Fibroblast of lung (primary cell): ENCODE results near the gene SPIRE1. TPM values are rescaled to one million over a fixed set of nuclear protein-coding genes. Genes with fewer than 3 reads are reported as not detected.

Source experiments
- DNase-seq, 2 donors: peaks; one replicate each; pipeline versions ENCODE4 v3.0.0 to v3.0.0-alpha.2; 2010; ENCODE audit warnings: low read depth in 2 of 2
- H2AFZ ChIP-seq: 2 replicates; pipeline ENCODE4 v1.5.1; 2012; ENCODE audit warnings: low read length, control low read depth, inconsistent platforms
- H3K27ac ChIP-seq: 2 replicates; pipeline ENCODE4 v1.5.1; 2011; ENCODE audit warnings: low read length, control low read depth; ENCODE audit not compliant: insufficient read depth
- H3K27me3 ChIP-seq: 2 replicates; pipeline ENCODE4 v1.5.1; 2011; ENCODE audit warnings: mild to moderate bottlenecking, low read length; ENCODE audit not compliant: control insufficient read depth, insufficient read depth
- H3K36me3 ChIP-seq: 2 replicates; pipeline ENCODE4 v1.5.1; 2011; ENCODE audit warnings: low read length; ENCODE audit not compliant: control insufficient read depth, insufficient read depth
- H3K4me1 ChIP-seq: 2 replicates; pipeline ENCODE4 v1.5.1; 2011; ENCODE audit warnings: low read length; ENCODE audit not compliant: control insufficient read depth, insufficient read depth; ENCODE audit errors: extremely low read depth
- H3K4me2 ChIP-seq: 2 replicates; pipeline ENCODE4 v1.5.1; 2011; ENCODE audit warnings: low read length, control low read depth; ENCODE audit not compliant: insufficient read depth; ENCODE audit errors: extremely low read depth
- H3K4me3 ChIP-seq, 4 experiments: fragments of 200-600 bp in 1 of 4; sonication (generic) in 1 of 4; replicated peaks in 1 of 4; 2 replicates each; pipeline ENCODE4 v1.5.1; 2011 to 2016; ENCODE audit warnings: low read length in 4 of 4, low read depth in 3 of 4, mild to moderate bottlenecking in 3 of 4, control low read depth in 2 of 4, inconsistent platforms in 1 of 4, mixed read lengths in 1 of 4; ENCODE audit not compliant: insufficient read depth in 1 of 4; ENCODE audit errors: control extremely low read depth in 1 of 4
- H3K79me2 ChIP-seq: 2 replicates; pipeline ENCODE4 v1.5.1; 2012; ENCODE audit warnings: mild to moderate bottlenecking, low read length, inconsistent platforms; ENCODE audit not compliant: control insufficient read depth, insufficient read depth
- H3K9ac ChIP-seq: 2 replicates; pipeline ENCODE4 v1.5.1; 2011; ENCODE audit warnings: mild to moderate bottlenecking, low read length, control low read depth; ENCODE audit not compliant: insufficient read depth
- H3K9me3 ChIP-seq: 2 replicates; pipeline ENCODE4 v1.5.1; 2012; ENCODE audit warnings: low read depth, low read length; ENCODE audit not compliant: control insufficient read depth, insufficient read depth
- H4K20me1 ChIP-seq: 2 replicates; pipeline ENCODE4 v1.5.1; 2011; ENCODE audit warnings: low read length; ENCODE audit not compliant: control insufficient read depth, insufficient read depth; ENCODE audit errors: extremely low read depth
- EZH2 ChIP-seq: IDR thresholded peaks from 2 replicates; pipeline ENCODE4 v1.5.1; 2012; ENCODE audit warnings: low read length, control low read depth, mild to moderate bottlenecking; ENCODE audit errors: missing control alignments
- polyA plus RNA-seq, 2 donors: library from polyadenylated mRNA; depleted of rRNA in 1 of 2; stranded (reverse) in 1 of 2; unstranded in 1 of 2; fragments of >200 nt; gene quantifications; 2 replicates each; pipeline ENCODE4 v1.2.1, GENCODE V29; 2011 to 2012; ENCODE audit warnings: missing spikeins in 1 of 2
- total RNA-seq: library from RNA; depleted of rRNA; stranded (reverse); fragments of >200 nt; gene quantifications from 2 replicates; pipeline ENCODE4 v1.2.1, GENCODE V29; 2014
- TF ChIP-seq, protein P1 (sequence below), 2 donors: IDR thresholded peaks in 1 of 2; conservative IDR thresholded peaks in 1 of 2; 1 replicate in 1 of 2; 2 replicates in 1 of 2; pipeline ENCODE4 v1.5.1; 2011 to 2012; ENCODE audit warnings: low read length in 2 of 2, control low read depth in 1 of 2, inconsistent platforms in 1 of 2, low read depth in 1 of 2, mild to moderate bottlenecking in 1 of 2

Gene SPIRE1
- total and polyA plus RNA-seq, 2 donors (not counting 1 experiment from before 2014, with no cell fraction given): 19.0 to 31.0 TPM

DNA sequence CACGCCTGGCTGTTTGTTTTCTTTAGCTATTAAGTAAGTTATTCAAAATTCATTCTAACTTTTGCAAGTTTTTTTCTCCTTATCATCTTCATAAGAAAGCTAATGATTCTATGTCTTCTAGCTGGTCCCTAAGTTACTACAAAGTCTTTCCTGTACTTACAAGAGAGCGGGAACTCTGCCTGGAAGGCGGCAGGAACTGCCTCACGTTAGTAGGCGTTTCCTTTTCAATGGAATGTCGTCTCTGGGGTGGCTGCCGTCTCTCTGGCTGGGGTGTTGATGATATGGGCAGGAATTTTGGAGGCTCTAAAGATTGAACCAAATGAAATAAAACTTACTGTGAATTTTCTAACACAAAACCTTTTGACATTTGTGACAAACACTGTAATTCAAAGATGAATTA is 194.7 kb downstream of the SPIRE1 start:
- H3K9ac ChIP-seq: no peak overlapping the region
- TF ChIP-seq, protein P1, sequence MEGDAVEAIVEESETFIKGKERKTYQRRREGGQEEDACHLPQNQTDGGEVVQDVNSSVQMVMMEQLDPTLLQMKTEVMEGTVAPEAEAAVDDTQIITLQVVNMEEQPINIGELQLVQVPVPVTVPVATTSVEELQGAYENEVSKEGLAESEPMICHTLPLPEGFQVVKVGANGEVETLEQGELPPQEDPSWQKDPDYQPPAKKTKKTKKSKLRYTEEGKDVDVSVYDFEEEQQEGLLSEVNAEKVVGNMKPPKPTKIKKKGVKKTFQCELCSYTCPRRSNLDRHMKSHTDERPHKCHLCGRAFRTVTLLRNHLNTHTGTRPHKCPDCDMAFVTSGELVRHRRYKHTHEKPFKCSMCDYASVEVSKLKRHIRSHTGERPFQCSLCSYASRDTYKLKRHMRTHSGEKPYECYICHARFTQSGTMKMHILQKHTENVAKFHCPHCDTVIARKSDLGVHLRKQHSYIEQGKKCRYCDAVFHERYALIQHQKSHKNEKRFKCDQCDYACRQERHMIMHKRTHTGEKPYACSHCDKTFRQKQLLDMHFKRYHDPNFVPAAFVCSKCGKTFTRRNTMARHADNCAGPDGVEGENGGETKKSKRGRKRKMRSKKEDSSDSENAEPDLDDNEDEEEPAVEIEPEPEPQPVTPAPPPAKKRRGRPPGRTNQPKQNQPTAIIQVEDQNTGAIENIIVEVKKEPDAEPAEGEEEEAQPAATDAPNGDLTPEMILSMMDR (conservative IDR thresholded peaks at IDR 0.05 in 1 of 2, IDR thresholded peaks at IDR 0.05 in 1 of 2; ENCODE audit: low read depth in 1 of 2, low read length in 2 of 2): no peak
- no peak for TF ChIP-seq EZH2
- H3K9me3 ChIP-seq: no peaks in the 10 kb centered on the region
- H3K36me3 ChIP-seq: peaks cover 7% of the 10 kb centered on the region
- H3K79me2 ChIP-seq: no peaks in the 10 kb centered on the region
- no peak overlapping the region for H2AFZ ChIP-seq
- no peak overlapping the region for H3K27ac ChIP-seq
- no peaks in the 10 kb centered on the region for H4K20me1 ChIP-seq
- DNase-seq: no peak
- H3K4me1 ChIP-seq: no peaks in the 10 kb centered on the region
- H3K4me3 ChIP-seq: no peak overlapping the region
- no peak overlapping the region for H3K4me2 ChIP-seq
- no peaks in the 10 kb centered on the region for H3K27me3 ChIP-seq

- no peaks in the 10 kb centered on the region for H3K27me3 ChIP-seq
- no peak overlapping the region for H3K4me2 ChIP-seq
- no peaks in the 10 kb centered on the region for H3K9me3 ChIP-seq
- peaks cover 7% of the 10 kb centered on the region for H3K36me3 ChIP-seq
- no peak overlapping the region for H2AFZ ChIP-seq
- no peaks in the 10 kb centered on the region for H4K20me1 ChIP-seq
- no peak overlapping the region for H3K4me3 ChIP-seq
- no peaks in the 10 kb centered on the region for H3K79me2 ChIP-seq
- TF ChIP-seq EZH2: no peak
- TF ChIP-seq, protein P1 (conservative IDR thresholded peaks at IDR 0.05 in 1 of 2, IDR thresholded peaks at IDR 0.05 in 1 of 2; ENCODE audit: low read depth in 1 of 2, low read length in 2 of 2): no peak
- no peak overlapping the region for H3K27ac ChIP-seq
- H3K4me1 ChIP-seq: no peaks in the 10 kb centered on the region
- H3K9ac ChIP-seq: no peak overlapping the region
- no peak for DNase-seq
Measured at GRCh38 chr18:12462242-12462641, 195.7 kb downstream of the SPIRE1 start.

GRCh38 chr18:12461326-12461725 is 196.6 kb downstream of the SPIRE1 start:
- no peaks in the 10 kb centered on the region for H3K4me1 ChIP-seq
- DNase-seq: no peak
- H3K9ac ChIP-seq: no peak overlapping the region
- H3K4me2 ChIP-seq: no peak overlapping the region
- H3K79me2 ChIP-seq: no peaks in the 10 kb centered on the region
- H3K9me3 ChIP-seq: no peaks in the 10 kb centered on the region
- TF ChIP-seq, protein P1 (conservative IDR thresholded peaks at IDR 0.05 in 1 of 2, IDR thresholded peaks at IDR 0.05 in 1 of 2; ENCODE audit: low read depth in 1 of 2, low read length in 2 of 2): no peak
- TF ChIP-seq EZH2: no peak
- no peaks in the 10 kb centered on the region for H4K20me1 ChIP-seq
- H3K27me3 ChIP-seq: no peaks in the 10 kb centered on the region
- no peak overlapping the region for H2AFZ ChIP-seq
- peaks cover 7% of the 10 kb centered on the region for H3K36me3 ChIP-seq
- H3K4me3 ChIP-seq: no peak overlapping the region
- no peak overlapping the region for H3K27ac ChIP-seq
